Measurements from ENCODE around the gene ECHDC3.

GRCh38 chr10:11797847-11798633, 55.9 kb downstream of the ECHDC3 start:
- TF ChIP-seq CTCF (IDR thresholded peaks at IDR 0.05) (no peak), POLR2A (IDR thresholded peaks at IDR 0.05) (no peak)
